Measurements from ENCODE around the gene CYTH1.

DNA sequence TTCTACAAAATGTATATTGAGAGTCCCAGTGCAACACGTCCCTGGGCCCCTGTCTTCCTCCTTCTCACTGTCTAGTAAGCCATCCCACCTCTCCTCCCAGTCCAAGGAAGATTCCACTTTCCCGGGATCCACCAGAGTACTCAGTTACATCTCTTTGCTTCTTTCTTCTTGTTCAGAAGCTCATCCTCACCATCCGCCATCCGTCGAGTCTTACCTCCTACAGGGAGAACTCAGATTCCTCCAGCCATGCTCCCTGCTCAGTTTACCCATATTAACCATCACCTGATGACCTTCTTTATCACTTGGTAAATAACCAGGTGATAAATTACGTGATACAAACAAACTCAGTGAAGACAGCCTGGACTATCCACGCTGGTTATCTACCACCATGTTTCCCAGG is 57.1 kb downstream of the CYTH1 start:
- TF ChIP-seq, protein P1, sequence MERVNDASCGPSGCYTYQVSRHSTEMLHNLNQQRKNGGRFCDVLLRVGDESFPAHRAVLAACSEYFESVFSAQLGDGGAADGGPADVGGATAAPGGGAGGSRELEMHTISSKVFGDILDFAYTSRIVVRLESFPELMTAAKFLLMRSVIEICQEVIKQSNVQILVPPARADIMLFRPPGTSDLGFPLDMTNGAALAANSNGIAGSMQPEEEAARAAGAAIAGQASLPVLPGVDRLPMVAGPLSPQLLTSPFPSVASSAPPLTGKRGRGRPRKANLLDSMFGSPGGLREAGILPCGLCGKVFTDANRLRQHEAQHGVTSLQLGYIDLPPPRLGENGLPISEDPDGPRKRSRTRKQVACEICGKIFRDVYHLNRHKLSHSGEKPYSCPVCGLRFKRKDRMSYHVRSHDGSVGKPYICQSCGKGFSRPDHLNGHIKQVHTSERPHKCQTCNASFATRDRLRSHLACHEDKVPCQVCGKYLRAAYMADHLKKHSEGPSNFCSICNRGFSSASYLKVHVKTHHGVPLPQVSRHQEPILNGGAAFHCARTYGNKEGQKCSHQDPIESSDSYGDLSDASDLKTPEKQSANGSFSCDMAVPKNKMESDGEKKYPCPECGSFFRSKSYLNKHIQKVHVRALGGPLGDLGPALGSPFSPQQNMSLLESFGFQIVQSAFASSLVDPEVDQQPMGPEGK (CRISPR knock-in tag; IDR thresholded peaks at IDR 0.05; ENCODE audit: borderline replicate concordance): no peak
- TF ChIP-seq, protein P2, sequence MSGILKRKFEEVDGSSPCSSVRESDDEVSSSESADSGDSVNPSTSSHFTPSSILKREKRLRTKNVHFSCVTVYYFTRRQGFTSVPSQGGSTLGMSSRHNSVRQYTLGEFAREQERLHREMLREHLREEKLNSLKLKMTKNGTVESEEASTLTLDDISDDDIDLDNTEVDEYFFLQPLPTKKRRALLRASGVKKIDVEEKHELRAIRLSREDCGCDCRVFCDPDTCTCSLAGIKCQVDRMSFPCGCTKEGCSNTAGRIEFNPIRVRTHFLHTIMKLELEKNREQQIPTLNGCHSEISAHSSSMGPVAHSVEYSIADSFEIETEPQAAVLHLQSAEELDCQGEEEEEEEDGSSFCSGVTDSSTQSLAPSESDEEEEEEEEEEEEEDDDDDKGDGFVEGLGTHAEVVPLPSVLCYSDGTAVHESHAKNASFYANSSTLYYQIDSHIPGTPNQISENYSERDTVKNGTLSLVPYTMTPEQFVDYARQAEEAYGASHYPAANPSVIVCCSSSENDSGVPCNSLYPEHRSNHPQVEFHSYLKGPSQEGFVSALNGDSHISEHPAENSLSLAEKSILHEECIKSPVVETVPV (CRISPR knock-in tag; IDR thresholded peaks at IDR 0.05): no peak
- TF ChIP-seq, protein P3, sequence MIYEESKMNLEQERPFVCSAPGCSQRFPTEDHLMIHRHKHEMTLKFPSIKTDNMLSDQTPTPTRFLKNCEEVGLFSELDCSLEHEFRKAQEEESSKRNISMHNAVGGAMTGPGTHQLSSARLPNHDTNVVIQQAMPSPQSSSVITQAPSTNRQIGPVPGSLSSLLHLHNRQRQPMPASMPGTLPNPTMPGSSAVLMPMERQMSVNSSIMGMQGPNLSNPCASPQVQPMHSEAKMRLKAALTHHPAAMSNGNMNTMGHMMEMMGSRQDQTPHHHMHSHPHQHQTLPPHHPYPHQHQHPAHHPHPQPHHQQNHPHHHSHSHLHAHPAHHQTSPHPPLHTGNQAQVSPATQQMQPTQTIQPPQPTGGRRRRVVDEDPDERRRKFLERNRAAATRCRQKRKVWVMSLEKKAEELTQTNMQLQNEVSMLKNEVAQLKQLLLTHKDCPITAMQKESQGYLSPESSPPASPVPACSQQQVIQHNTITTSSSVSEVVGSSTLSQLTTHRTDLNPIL (CRISPR knock-in tag; IDR thresholded peaks at IDR 0.05; ENCODE audit: low read depth): no peak
- no peak for TF ChIP-seq ARNTL (CRISPR knock-in tag; IDR thresholded peaks at IDR 0.05; ENCODE audit: borderline replicate concordance, low read depth)
- no peak for TF ChIP-seq GLIS3 (CRISPR knock-in tag; IDR thresholded peaks at IDR 0.05)
- no peak for TF ChIP-seq OSR1 (CRISPR knock-in tag; IDR thresholded peaks at IDR 0.05)
- TF ChIP-seq ZNF565 (CRISPR knock-in tag; conservative IDR thresholded peaks at IDR 0.05; ENCODE audit: low read depth): no peak
- TF ChIP-seq CSDC2 (CRISPR knock-in tag; IDR thresholded peaks at IDR 0.05): no peak
- TF ChIP-seq ZFP30 (CRISPR knock-in tag; IDR thresholded peaks at IDR 0.05): no peak
- TF ChIP-seq, protein P4, sequence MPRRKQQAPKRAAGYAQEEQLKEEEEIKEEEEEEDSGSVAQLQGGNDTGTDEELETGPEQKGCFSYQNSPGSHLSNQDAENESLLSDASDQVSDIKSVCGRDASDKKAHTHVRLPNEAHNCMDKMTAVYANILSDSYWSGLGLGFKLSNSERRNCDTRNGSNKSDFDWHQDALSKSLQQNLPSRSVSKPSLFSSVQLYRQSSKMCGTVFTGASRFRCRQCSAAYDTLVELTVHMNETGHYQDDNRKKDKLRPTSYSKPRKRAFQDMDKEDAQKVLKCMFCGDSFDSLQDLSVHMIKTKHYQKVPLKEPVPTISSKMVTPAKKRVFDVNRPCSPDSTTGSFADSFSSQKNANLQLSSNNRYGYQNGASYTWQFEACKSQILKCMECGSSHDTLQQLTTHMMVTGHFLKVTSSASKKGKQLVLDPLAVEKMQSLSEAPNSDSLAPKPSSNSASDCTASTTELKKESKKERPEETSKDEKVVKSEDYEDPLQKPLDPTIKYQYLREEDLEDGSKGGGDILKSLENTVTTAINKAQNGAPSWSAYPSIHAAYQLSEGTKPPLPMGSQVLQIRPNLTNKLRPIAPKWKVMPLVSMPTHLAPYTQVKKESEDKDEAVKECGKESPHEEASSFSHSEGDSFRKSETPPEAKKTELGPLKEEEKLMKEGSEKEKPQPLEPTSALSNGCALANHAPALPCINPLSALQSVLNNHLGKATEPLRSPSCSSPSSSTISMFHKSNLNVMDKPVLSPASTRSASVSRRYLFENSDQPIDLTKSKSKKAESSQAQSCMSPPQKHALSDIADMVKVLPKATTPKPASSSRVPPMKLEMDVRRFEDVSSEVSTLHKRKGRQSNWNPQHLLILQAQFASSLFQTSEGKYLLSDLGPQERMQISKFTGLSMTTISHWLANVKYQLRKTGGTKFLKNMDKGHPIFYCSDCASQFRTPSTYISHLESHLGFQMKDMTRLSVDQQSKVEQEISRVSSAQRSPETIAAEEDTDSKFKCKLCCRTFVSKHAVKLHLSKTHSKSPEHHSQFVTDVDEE (CRISPR knock-in tag; IDR thresholded peaks at IDR 0.05): no peak
- no peak for TF ChIP-seq BACH2 (CRISPR knock-in tag; IDR thresholded peaks at IDR 0.05; ENCODE audit: borderline replicate concordance)

Measured in SK-N-SH treated with all-trans-retinoic acid at 6 μM for 48 hours (cell line).